GM19328 (cell line): ENCODE measurements around the gene CT47A1.
"Not testable (repeated sequence)": the region's sequence is repeated elsewhere in the genome, so short reads cannot be mapped to it uniquely, and the experiment has no call there.

Source experiments
- ATAC-seq: cut with Tn5 transposase; IDR thresholded peaks from one replicate; pipeline ENCODE4 v1.9.1; 2021; ENCODE audit warnings: mild to moderate bottlenecking, moderate library complexity; ENCODE audit not compliant: unreplicated experiment

Gene CT47A1

GRCh38 chrX:120985660-120986059 lies at the start of gene CT47A1:
Gene CT47A1 (minus strand): TSS chrX:120985760. CDS start chrX:120985529, 231 bp downstream.
- ATAC-seq = not testable (repeated sequence)

GRCh38 chrX:121032531-121032930 lies 47.0 kb upstream of the CT47A1 start:
- no peak for ATAC-seq

- no peak for ATAC-seq
Measured at GRCh38 chrX:121030083-121030482, 44.5 kb upstream of the CT47A1 start.

GRCh38 chrX:121028419-121028818 lies 42.9 kb upstream of the CT47A1 start:
- no peak for ATAC-seq

- no peak for ATAC-seq
Measured at GRCh38 chrX:121014826-121015225, 29.3 kb upstream of the CT47A1 start.

- no peak for ATAC-seq
Measured at GRCh38 chrX:121013897-121014455, 28.4 kb upstream of the CT47A1 start.

- no peak for ATAC-seq
Measured at GRCh38 chrX:121011254-121011653, 25.7 kb upstream of the CT47A1 start.

- no peak for ATAC-seq
Measured at GRCh38 chrX:121010218-121010617, 24.7 kb upstream of the CT47A1 start.

GRCh38 chrX:121009764-121010163 lies 24.2 kb upstream of the CT47A1 start:
- ATAC-seq = no peak

GRCh38 chrX:121008920-121009319 lies 23.4 kb upstream of the CT47A1 start:
- ATAC-seq = no peak

- no peak for ATAC-seq
Measured at GRCh38 chrX:121000589-121000988, 15.0 kb upstream of the CT47A1 start.

GRCh38 chrX:120999413-120999812 lies 13.9 kb upstream of the CT47A1 start:
- ATAC-seq = no peak

- not testable (repeated sequence) for ATAC-seq
Measured at GRCh38 chrX:120956500-120956899, 29.1 kb downstream of the CT47A1 start, which contains the start of gene CT47A7. Gene CT47A7 (minus strand): TSS chrX:120956600. CDS start chrX:120956345, 255 bp downstream.
